Fibroblast of the aortic adventitia (primary cell): Measurements from ENCODE around the gene HS2ST1. TPM values are rescaled to one million over a fixed set of nuclear protein-coding genes. Genes with fewer than 3 reads are reported as not detected.
"Not testable (repeated sequence)": the region's sequence is repeated elsewhere in the genome, so short reads cannot be mapped to it uniquely, and the experiment has no call there.

ENCODE experiments used
- DNase-seq: peaks from one replicate; pipeline ENCODE4 v3.0.0-alpha.2; 2010; ENCODE audit warnings: low read depth
- H3K4me3 ChIP-seq: 2 replicates; pipeline ENCODE4 v1.5.1; 2011; ENCODE audit warnings: low read depth, mild to moderate bottlenecking, control low read depth, low read length, moderate library complexity
- CTCF ChIP-seq: IDR thresholded peaks from 2 replicates; pipeline ENCODE4 v1.5.1; 2011; ENCODE audit warnings: mild to moderate bottlenecking, low read length, control low read depth, inconsistent platforms; ENCODE audit not compliant: insufficient read depth
- total RNA-seq: library from RNA; depleted of rRNA; stranded (reverse); fragments of >200 nt; gene quantifications from 2 replicates; pipeline ENCODE4 v1.2.3, GENCODE V29; 2012; ENCODE audit warnings: low replicate concordance

HS2ST1 gene
- total RNA-seq, 1 donor, result 51.0 TPM

GRCh38 chr1:87004857-87005256, 90.4 kb downstream of the HS2ST1 start:
- DNase-seq, result no peak
- H3K4me3 ChIP-seq, result no peak overlapping the region
- no peak for TF ChIP-seq CTCF

- no peak for DNase-seq
- TF ChIP-seq CTCF, result no peak
- no peak overlapping the region for H3K4me3 ChIP-seq
These were observed 92.9 kb downstream of the HS2ST1 start for GRCh38 chr1:87007323-87007722.

- not testable (repeated sequence) for DNase-seq, H3K4me3 ChIP-seq
These were observed 99.0 kb downstream of the HS2ST1 start for GRCh38 chr1:87013385-87013784.

- H3K4me3 ChIP-seq, result no peak overlapping the region
- DNase-seq, result peak; percentile 27
- no peak for TF ChIP-seq CTCF
These were observed 103.7 kb downstream of the HS2ST1 start for GRCh38 chr1:87017998-87018672.

GRCh38 chr1:87023326-87023725, 108.9 kb downstream of the HS2ST1 start:
- no peak for TF ChIP-seq CTCF
- no peak overlapping the region for H3K4me3 ChIP-seq
- no peak for DNase-seq

- TF ChIP-seq CTCF, result peak; percentile 65
- DNase-seq, result peak; percentile 30
These were observed 110.6 kb downstream of the HS2ST1 start for GRCh38 chr1:87024936-87025540.

GRCh38 chr1:87027561-87027960, 113.1 kb downstream of the HS2ST1 start:
- not testable (repeated sequence) for H3K4me3 ChIP-seq, DNase-seq

More at GRCh38 chr1:87024936-87025540, 110.6 kb downstream of the HS2ST1 start:
- no peak overlapping the region for H3K4me3 ChIP-seq

GRCh38 chr1:87028576-87028975, 114.1 kb downstream of the HS2ST1 start:
- TF ChIP-seq CTCF, result no peak
- no peak for DNase-seq
- H3K4me3 ChIP-seq, result no peak overlapping the region
